ACC112 (cell line): ENCODE measurements around the gene SDC1.
"Not testable (repeated sequence)": the region's sequence is repeated elsewhere in the genome, so short reads cannot be mapped to it uniquely, and the experiment has no call there.

ENCODE experiments used
- H2AFZ ChIP-seq: fragments of 200-600 bp; sonication (generic); one replicate; pipeline ENCODE4 v1.6.0; 2017; ENCODE audit warnings: antibody characterized with exemption, low read length; ENCODE audit not compliant: unreplicated experiment
- H3K27ac ChIP-seq: fragments of 200-600 bp; sonication (generic); 2 replicates; pipeline ENCODE4 v1.5.1; 2014; ENCODE audit warnings: low read depth, mild to moderate bottlenecking, antibody characterized with exemption, low read length, moderate library complexity
- H3K27me3 ChIP-seq: fragments of 200-600 bp; sonication (generic); 2 replicates; pipeline ENCODE4 v1.6.1; 2014; ENCODE audit warnings: mild to moderate bottlenecking, antibody characterized with exemption, low read length, moderate library complexity, mixed read lengths; ENCODE audit not compliant: insufficient read depth
- H3K36me3 ChIP-seq: fragments of 200-600 bp; sonication (generic); 2 replicates; pipeline ENCODE4 v1.6.1; 2016; ENCODE audit warnings: mild to moderate bottlenecking, antibody characterized with exemption, low read length, moderate library complexity, mixed read lengths; ENCODE audit not compliant: insufficient read depth
- H3K4me1 ChIP-seq: fragments of 200-600 bp; sonication (generic); one replicate; pipeline ENCODE4 v1.6.1; 2016; ENCODE audit warnings: low read length, mixed read lengths; ENCODE audit not compliant: insufficient read depth, unreplicated experiment, control insufficient read depth
- H3K4me3 ChIP-seq: fragments of 200-600 bp; sonication (generic); 2 replicates; pipeline ENCODE4 v1.5.1; 2014; ENCODE audit warnings: mild to moderate bottlenecking, low read depth, low read length
- H3K79me2 ChIP-seq: fragments of 200-600 bp; sonication (generic); one replicate; pipeline ENCODE4 v1.6.0; 2016; ENCODE audit warnings: low read length; ENCODE audit not compliant: control insufficient read depth, unreplicated experiment, insufficient read depth

The SDC1 gene, protein sequence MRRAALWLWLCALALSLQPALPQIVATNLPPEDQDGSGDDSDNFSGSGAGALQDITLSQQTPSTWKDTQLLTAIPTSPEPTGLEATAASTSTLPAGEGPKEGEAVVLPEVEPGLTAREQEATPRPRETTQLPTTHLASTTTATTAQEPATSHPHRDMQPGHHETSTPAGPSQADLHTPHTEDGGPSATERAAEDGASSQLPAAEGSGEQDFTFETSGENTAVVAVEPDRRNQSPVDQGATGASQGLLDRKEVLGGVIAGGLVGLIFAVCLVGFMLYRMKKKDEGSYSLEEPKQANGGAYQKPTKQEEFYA

GRCh38 chr2:20224716-20225293 lies at the start of gene SDC1:
TSS of gene SDC1 (minus strand) at chr2:20225130. CDS start at chr2:20224867, 263 bp downstream.
- no peaks in the 10 kb centered on the region; the same call in 1 of the 2 replicates for H3K27me3 ChIP-seq
- peaks cover 20% of the 10 kb centered on the region for H3K4me1 ChIP-seq
- no peak within 1 kb of the TSS for H3K27ac ChIP-seq
- peak within 1 kb of the TSS; percentile 77 for H3K4me3 ChIP-seq
- peak within 1 kb of the TSS; percentile 63 for H2AFZ ChIP-seq
- no peaks in the 10 kb centered on the region for H3K79me2 ChIP-seq
- H3K36me3 ChIP-seq: no peaks in the 10 kb centered on the region

DNA sequence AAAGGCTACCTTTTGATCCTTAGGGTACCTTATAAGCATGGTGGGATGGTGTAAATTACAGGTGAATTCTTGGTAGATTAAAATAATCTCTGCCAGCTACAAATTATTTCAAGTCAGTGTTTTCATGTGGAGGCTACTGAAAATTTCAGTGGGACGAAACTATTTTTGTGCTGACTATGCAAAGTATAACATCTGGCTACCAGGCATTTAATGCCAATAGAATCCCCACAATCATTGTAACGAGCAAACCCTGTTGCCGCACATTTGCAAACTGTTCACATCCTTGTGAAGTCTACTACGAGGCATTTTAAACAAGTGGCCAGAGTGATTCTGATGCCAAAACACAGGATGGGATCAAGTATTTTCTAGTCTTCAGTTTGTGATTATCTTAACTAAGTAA lies 48.1 kb upstream of the SDC1 start:
- Histone ChIP-seq H3K79me2 (peaks cover 10% of the 10 kb centered on the region), H2AFZ (no peak overlapping the region)

DNA sequence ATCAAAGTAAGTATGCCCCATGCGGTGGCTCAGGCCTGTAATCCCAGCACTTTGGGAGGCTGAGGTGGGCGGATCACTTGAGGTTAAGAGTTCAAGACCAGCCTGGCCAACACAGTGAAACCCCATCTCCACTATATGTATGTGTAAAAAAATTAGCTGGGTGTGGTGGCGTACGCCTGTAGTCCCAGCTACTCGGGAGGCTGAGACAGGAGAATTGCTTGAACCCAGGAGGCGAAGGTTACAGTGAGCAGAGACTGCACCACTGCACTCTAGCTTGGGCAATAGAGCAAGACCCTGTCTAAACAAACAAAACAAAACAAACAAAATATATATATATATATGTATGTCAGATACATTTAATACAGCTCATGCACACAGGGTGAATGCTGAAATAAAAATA lies 43.4 kb upstream of the SDC1 start:
- H3K79me2 ChIP-seq, H3K36me3 ChIP-seq: not testable (repeated sequence)

More for the DNA sequence above, 48.1 kb upstream of the SDC1 start:
- Histone ChIP-seq H3K27ac (no peak overlapping the region), H3K4me3 (no peak overlapping the region), H3K36me3 (no peaks in the 10 kb centered on the region; the same call in 1 of the 2 replicates), H3K4me1 (no peaks in the 10 kb centered on the region), H3K27me3 (no peaks in the 10 kb centered on the region)

GRCh38 chr2:20267529-20267928 lies 42.6 kb upstream of the SDC1 start:
- Histone ChIP-seq H3K27me3 (no peaks in the 10 kb centered on the region), H3K27ac (no peak overlapping the region), H3K4me1 (no peaks in the 10 kb centered on the region), H3K79me2 (peaks cover 4% of the 10 kb centered on the region), H2AFZ (no peak overlapping the region), H3K36me3 (peaks cover 2% of the 10 kb centered on the region), H3K4me3 (no peak overlapping the region)

More for the DNA sequence above, 43.4 kb upstream of the SDC1 start:
- not testable (repeated sequence) for H3K4me3 ChIP-seq, H2AFZ ChIP-seq, H3K4me1 ChIP-seq, H3K27ac ChIP-seq, H3K27me3 ChIP-seq

DNA sequence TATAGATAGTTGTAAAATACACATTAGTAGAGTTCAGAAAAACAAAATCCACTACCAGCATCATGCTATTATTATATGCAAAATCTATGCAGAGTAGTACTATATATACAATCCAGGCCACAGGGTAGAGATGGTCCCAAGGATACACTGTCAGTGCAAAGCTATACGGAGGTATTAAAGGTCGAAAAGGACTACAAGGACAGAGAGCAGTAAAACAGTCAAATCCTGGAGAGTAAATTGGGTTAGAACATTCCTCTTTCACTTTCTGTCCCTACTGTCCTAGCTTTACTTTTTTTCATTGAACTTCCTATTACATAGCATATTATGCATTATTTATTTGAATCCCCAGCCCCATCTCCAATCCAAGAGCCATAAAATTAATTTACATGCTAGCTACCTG lies 39.7 kb upstream of the SDC1 start:
- no peak overlapping the region for H3K4me3 ChIP-seq
- no peak overlapping the region for H3K27ac ChIP-seq
- H3K27me3 ChIP-seq: no peaks in the 10 kb centered on the region
- peaks cover 4% of the 10 kb centered on the region for H3K79me2 ChIP-seq
- H3K4me1 ChIP-seq: no peaks in the 10 kb centered on the region
- peaks cover 15% of the 10 kb centered on the region for H3K36me3 ChIP-seq
- no peak overlapping the region for H2AFZ ChIP-seq

DNA sequence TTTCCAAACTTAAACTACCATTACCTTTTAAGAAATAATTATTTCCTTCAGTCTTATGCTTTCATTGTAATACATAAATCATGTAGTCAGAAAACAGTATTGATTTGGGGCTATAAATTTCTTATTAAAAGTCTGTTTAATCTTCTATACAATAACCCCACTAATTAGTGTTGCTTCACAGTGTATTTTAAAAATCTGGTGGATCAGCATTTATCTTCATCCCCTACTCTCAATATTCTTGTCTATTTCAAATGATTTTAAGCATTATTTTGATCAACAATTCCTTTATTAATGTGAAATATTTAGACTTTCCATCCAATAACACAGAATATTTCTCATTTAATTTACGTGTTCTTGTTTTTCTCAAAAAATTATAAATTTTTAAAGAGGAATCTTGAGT lies 32.5 kb upstream of the SDC1 start:
- Histone ChIP-seq H3K79me2 (no peaks in the 10 kb centered on the region), H3K36me3 (peaks cover 48% of the 10 kb centered on the region), H3K27me3 (no peaks in the 10 kb centered on the region), H3K4me3 (no peak overlapping the region), H3K4me1 (no peaks in the 10 kb centered on the region), H2AFZ (no peak overlapping the region), H3K27ac (no peak overlapping the region)

DNA sequence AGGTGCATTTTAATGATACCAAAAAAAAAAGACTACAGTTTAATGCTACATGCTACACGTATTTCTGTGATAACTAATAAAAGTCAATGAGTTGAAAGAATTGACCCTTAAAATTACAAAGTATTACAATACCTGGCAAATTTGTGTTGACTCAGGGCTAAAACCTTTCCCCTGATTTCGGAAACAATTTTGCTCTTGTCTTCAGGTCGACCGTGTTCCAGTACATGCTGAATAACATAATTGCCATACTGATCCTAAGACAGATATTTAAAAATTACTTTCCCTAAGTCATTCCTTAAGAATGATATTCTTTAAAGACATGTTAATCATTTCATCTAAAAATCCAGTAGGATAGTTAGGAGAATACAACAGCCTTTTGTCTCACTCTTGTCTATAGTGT lies 29.8 kb upstream of the SDC1 start:
- Histone ChIP-seq H3K27me3 (no peaks in the 10 kb centered on the region), H3K4me1 (no peaks in the 10 kb centered on the region), H3K27ac (no peak overlapping the region), H3K79me2 (no peaks in the 10 kb centered on the region), H3K4me3 (no peak overlapping the region), H2AFZ (no peak overlapping the region), H3K36me3 (peaks cover 55% of the 10 kb centered on the region)

DNA sequence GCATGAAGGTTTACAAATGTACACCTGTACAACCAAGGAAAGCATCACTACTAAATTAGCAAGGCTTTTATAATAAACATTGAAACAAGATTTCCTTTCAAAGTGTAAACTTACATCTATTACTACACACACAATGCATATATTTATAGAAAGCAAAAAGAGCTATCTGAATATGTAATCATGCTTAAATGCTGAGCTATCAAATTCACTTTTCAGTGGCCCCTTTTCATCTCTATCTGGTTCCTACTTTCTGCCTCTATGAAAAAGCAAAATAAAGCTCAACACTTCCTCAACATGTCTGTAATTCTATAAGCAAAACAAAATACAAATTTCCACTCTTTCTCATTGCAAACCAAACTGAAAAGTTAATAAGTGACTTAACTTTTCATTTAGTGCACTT lies 25.5 kb upstream of the SDC1 start:
- Histone ChIP-seq H3K4me1 (no peaks in the 10 kb centered on the region), H3K27ac (no peak overlapping the region), H3K27me3 (no peaks in the 10 kb centered on the region), H3K36me3 (peaks cover 55% of the 10 kb centered on the region), H3K79me2 (no peaks in the 10 kb centered on the region), H3K4me3 (no peak overlapping the region), H2AFZ (no peak overlapping the region)

DNA sequence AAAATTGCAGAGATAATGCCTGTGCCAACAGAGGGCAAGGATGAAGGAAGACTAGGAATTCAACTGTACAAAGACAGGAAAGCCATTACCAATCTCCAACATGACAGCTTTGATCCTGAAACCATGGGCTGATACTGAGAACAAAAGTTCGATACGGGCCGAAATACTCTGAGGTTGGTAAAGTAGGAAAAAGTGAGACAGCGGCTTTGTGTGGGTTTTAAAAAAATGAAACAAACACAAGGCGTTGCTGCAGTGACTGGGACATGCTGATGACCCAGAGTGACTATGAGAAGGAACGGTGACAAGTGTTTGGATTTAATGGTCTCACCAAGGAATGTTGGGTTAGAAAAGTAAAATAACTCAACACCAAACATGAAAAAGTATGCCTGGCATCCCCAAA lies 24.2 kb upstream of the SDC1 start:
- H3K36me3 ChIP-seq: peaks cover 46% of the 10 kb centered on the region

DNA sequence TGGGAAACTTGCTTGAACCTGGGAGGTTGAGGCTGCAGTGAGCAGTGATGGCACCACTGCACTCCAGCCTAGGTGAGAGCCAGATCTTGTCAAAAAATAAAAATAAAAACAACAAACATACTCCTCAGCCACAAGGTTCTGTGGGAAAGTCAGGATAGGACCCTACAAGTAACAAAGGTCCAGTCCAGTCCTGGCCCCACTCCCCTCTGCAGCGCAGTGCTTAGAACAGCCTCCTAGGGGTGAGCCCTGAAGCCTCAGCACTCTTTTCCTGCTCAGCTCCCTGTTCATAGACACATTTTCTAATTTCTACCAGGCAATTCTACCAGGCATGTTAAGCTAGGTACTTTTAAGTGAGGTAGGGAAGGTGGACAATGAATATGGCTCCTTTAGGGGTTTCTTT lies 22.2 kb upstream of the SDC1 start:
- Histone ChIP-seq H3K79me2 (no peaks in the 10 kb centered on the region), H2AFZ (no peak overlapping the region), H3K4me3 (no peak overlapping the region), H3K27me3 (no peaks in the 10 kb centered on the region), H3K27ac (no peak overlapping the region), H3K4me1 (no peaks in the 10 kb centered on the region), H3K36me3 (peaks cover 28% of the 10 kb centered on the region)

More for the DNA sequence above, 24.2 kb upstream of the SDC1 start:
- H3K79me2 ChIP-seq: no peaks in the 10 kb centered on the region
- no peaks in the 10 kb centered on the region for H3K27me3 ChIP-seq
- H3K4me1 ChIP-seq: no peaks in the 10 kb centered on the region
- H3K27ac ChIP-seq: no peak overlapping the region
- H3K4me3 ChIP-seq: no peak overlapping the region
- no peak overlapping the region for H2AFZ ChIP-seq

DNA sequence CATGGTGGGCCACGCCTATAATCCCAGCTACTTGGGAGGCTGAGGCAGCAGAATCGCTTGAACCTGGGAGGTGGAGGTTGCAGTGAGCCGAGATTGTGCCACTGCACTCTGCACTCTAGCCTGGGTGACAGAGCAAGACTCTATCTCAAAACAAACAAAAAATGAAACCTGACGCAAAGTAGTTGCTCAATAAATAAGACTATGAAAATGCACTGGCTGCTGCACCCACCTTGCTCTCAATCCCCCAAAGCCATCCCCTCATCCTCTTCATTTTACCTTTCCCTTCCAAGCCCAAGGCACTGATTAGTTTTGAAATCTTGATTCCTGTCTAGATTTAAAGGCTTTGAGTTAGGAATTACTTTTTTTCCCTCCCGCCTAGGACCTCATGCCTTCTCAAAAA lies 18.7 kb upstream of the SDC1 start:
- H3K36me3 ChIP-seq, H3K4me1 ChIP-seq, H2AFZ ChIP-seq, H3K79me2 ChIP-seq, H3K27ac ChIP-seq, H3K27me3 ChIP-seq, H3K4me3 ChIP-seq: not testable (repeated sequence)
